HG03108 (cell line): Measurements from ENCODE around the gene FSIP1.

Experiments
- ATAC-seq: cut with Tn5 transposase; IDR thresholded peaks from one replicate; pipeline ENCODE4 v1.9.1; 2021; ENCODE audit warnings: moderate library complexity; ENCODE audit not compliant: unreplicated experiment

Gene FSIP1

GRCh38 chr15:39792844-39793335 is 10.2 kb upstream of the FSIP1 start:
- ATAC-seq: no peak

- no peak for ATAC-seq
Observed at GRCh38 chr15:39792025-39792843, 9.6 kb upstream of the FSIP1 start.

DNA sequence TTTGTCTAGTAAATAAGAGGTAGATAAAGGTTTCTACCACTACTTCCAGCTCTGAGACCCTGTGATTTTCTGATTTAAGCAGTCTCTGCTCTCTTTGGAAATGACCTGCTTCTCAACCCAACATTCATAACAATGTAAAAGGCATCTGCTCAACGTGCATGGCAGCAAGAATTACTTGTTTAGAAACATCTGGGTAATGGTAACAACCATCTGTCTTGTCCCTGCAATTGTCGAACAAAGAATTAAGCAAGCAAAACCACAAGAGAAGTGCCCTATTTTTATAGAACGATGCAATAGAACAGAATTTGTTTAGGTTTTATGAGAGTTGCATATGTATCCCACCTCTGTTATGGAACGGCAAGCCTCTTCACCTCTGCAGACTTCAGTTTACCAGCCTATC is 7.1 kb upstream of the FSIP1 start:
- no peak for ATAC-seq

DNA sequence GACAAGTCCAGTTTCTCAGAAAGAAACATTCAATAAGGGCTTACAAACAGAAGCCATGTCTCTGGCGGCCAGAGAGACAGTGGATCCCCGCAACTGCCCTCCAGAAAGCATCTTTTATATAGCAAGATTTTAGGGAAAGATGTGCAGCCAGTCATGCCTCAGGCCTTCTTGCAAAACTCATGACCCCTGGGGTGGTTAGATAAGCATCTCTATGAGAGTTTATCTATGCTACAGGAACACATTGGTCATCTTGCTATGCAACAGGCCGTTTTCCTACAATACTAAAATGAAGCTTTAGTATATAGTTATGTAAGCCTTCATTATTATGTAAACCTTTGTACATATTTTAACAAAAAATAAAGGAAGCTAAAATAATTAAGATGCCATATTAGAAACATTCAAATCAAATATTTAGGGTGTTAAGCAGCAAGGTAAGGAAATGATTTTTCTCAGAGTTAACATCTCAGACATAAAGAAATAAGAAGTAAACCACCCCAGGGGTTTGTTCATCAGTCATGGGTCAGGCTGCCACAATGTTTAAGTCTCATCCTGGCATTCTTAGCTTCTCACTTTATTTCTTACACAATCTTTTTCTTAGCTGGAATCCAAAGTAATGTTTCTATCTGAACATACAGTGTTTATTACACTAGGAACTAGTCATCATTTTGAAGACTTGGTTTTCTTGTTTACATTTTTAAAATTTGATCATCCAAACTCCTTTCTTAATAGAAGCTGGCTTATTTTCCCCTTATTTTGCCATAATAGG is 6.3 kb upstream of the FSIP1 start:
- ATAC-seq: no peak

- ATAC-seq: no peak
Observed at GRCh38 chr15:39788108-39788507, 5.5 kb upstream of the FSIP1 start.

GRCh38 chr15:39787479-39787878 is 4.8 kb upstream of the FSIP1 start:
- no peak for ATAC-seq

DNA sequence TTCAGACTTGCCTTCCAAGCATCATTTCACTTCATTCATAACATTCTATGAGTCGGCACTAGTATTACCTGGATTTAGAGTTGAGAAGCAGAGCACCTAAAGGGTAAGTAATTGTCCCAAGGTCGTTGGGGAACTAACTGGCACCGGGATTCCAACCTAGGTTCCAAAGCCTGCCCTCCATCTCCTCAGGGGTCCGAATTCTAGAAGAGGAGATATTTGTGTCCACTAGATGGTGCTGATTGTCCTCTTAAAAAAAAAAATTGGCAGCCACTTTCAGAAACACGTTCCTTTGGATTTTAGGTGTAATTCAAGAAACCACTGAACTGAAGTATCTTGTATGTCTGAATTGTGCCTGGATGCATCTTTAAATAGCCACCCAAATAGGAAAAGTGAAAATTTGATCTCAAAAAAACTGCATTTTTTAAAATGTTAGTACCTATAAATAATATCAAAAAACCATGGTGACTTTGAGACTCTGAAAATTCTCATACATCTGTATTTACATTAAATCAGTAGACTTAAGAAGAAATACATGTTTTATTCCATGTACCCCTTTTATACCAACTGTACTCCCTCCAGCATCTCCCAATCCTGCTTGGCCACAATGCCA is 3.9 kb upstream of the FSIP1 start:
- ATAC-seq: no peak

GRCh38 chr15:39785841-39786240 is 3.2 kb upstream of the FSIP1 start:
- no peak for ATAC-seq

- ATAC-seq: no peak
Observed at GRCh38 chr15:39785139-39785538, 2.5 kb upstream of the FSIP1 start.

DNA sequence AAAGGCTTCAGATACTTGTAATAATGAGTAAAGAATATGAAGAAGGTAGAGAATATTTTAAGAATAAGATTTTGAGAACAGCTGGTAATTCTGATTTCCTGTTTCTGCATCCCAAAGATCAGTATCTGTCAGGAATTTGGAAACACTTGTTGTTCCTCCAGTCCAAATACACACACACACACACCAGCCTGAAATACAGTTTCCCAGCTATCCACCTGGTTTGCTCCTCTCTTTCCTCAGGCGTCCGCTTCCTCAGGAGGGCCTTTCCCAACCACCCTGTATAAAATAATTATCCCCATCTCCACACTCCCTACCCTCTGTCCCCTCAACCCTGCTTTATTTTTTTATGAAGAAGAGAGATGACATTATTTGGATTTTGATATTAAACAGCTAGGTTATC is 2.0 kb upstream of the FSIP1 start:
- no peak for ATAC-seq

- ATAC-seq: no peak
Observed at GRCh38 chr15:39784125-39784524, 1.5 kb upstream of the FSIP1 start.

DNA sequence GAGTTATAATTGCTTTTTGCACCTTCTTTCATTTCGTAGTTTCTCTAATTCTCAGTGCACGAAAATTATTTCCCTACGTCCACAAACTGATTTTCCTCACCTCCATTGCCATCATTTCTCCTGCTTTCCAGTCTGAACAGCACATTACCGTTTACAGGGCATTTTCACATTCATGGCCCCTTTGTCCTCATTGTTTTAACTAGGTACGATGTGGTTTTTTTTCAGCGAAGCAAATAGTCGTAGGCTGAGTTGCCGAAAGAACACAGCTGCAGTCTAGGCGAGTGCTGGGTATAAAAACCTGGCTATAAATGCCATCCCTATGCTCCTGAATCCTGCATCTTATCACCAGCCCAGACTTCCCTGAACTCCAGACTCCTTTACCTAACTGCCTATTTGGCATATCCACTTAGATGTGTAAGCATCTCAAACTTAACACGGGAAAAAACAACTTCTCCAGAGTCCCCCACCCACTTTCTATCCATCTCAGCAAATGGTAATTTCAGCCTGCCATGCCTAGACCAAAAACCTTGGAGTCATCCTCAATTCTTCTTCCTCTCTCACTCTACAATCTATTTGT is 691 bp upstream of the FSIP1 start:
- no peak for ATAC-seq

DNA sequence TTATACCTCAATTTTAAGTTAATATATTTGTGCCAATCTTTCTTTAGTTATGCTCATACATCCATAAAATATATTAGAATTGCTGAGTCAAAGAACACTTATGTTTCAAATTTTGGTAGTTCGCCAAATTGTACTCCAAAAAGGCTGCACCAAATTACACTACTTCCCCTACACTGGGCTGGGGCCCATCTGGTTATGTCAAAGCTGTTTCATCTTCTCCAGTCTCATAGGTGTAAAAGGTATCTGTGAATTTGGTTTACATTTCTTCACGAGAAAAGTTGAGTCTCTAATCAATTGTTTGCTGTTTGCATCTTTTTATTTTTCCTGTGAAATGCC is 706 bp downstream of the FSIP1 start:
- no peak for ATAC-seq

DNA sequence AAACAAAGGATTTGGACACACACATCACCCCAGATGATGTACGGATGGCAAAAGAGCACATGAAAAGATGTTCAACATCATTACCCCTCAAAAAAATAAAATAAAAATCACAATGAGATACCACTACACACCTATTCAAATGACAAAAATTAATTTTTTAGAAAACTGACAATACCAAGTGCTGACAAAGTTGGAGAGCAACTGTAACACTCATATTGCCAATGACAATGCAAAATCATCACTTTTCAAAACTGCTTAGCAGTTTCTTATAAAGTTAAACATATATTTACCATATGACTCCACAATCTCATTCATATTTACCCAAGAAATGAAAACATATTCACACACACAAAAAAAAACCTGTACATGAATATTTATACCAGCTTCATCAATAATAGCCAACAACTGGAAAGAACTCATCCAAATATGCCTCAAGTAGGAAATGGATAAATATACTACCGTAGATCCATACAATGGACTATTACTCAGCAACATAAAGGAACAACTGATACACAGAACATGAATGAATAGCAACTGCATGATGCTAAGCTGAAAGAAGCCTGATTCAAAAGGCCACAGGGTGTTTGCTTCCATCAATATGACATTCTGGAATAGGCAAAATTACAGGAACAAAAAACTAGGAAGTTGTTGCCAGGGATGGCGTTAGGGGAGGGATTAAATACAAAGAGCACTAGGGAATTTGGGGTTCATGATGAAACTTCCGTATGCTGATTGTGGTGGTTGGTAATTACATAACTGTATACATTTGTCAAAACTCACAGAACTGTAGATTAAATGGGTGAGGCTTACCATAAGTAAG is 1.3 kb downstream of the FSIP1 start:
- no peak for ATAC-seq

DNA sequence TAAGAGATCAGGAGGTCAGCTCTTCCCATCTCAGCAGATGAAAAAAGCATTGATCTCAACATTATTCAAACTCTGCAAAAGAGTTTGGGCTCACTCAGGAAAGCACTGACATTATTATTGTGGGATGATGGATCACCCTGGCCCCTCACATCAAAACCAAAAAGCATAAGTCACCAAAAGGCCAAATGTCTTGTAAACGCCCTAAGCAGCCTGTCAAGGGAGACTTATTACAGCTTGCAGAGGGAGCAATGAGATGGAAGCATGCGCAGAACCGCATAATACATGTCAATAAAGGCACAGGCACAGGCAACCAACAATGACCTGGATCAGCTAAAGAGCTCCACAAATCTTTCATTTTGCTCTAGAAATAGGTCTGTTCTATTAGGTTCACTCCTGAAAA is 4.6 kb downstream of the FSIP1 start:
- no peak for ATAC-seq

DNA sequence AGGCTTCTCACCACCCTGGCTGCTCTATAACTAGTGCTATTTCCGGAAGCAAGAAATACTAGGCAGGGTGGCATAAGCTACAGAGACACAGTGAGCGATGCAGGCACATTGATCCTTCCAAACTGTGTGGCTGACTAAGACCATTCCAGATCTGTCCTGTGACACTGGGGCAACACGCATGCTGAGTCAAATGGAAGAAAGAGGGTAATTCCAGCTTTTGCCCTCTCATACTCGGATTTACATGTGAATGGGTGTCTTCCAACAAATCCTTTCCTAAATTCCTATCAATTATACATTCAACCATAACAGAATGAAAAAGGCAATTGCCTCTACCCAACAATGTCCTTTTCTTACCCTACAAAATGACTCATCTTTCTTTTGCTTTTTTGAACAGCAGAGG is 5.1 kb downstream of the FSIP1 start:
- no peak for ATAC-seq

- ATAC-seq: no peak
Observed at GRCh38 chr15:39776068-39776467, 6.6 kb downstream of the FSIP1 start.

GRCh38 chr15:39774688-39775267 is 7.9 kb downstream of the FSIP1 start:
- ATAC-seq: no peak

GRCh38 chr15:39770748-39771689 is 11.6 kb downstream of the FSIP1 start:
- ATAC-seq: no peak
